Vagina (tissue), 2 donors: ENCODE data around the gene MYOF. TPM values are rescaled to one million over a fixed set of nuclear protein-coding genes. Genes with fewer than 3 reads are reported as not detected.

Experiments
- DNase-seq, 2 donors: peaks; one replicate each; pipeline ENCODE4 v3.0.0-alpha.2; 2017; ENCODE audit errors: extremely low spot score in 2 of 2
- H3K27ac ChIP-seq: fragments of 200-600 bp; sonication (generic); one replicate; pipeline ENCODE4 v1.5.1; 2019
- H3K27me3 ChIP-seq: fragments of 200-600 bp; sonication (generic); one replicate; pipeline ENCODE4 v1.5.1; 2019
- H3K36me3 ChIP-seq, 2 donors: fragments of 200-600 bp; sonication (generic); one replicate each; pipeline ENCODE4 v1.5.1; 2017 to 2019
- H3K4me1 ChIP-seq: fragments of 200-600 bp; sonication (generic); one replicate; pipeline ENCODE4 v1.5.1; 2019
- H3K4me3 ChIP-seq, 2 donors: fragments of 200-600 bp; sonication (generic); 1 replicate in 1 of 2; 2 replicates in 1 of 2; pipeline ENCODE4 v1.5.1; 2016 to 2019
- H3K9me3 ChIP-seq: fragments of 200-600 bp; sonication (generic); one replicate; pipeline ENCODE4 v1.5.1; 2019
- POLR2A ChIP-seq, 2 donors: fragments of 450-650 bp; IDR thresholded peaks; one replicate each; pipeline ENCODE4 v1.6.1; 2017; ENCODE audit warnings: antibody characterized with exemption in 2 of 2, mild to moderate bottlenecking in 2 of 2, moderate library complexity in 2 of 2
- POLR2AphosphoS5 ChIP-seq, 2 donors: sonication (generic); formaldehyde crosslinking; IDR thresholded peaks; one replicate each; pipeline ENCODE4 v1.9.0; 2017; ENCODE audit warnings: antibody characterized with exemption in 2 of 2, mild to moderate bottlenecking in 2 of 2, low read depth in 1 of 2; ENCODE audit not compliant: insufficient read depth in 1 of 2
- intact Hi-C: fragments of 100-400 bp; cut with DNase I; formaldehyde crosslinking; loops from one replicate; pipeline ENCODE4 v1.15.1; 2023
- total RNA-seq: library from RNA; depleted of rRNA; stranded (reverse); fragments of >200 nt; gene quantifications from one replicate; pipeline ENCODE4 v1.2.3, GENCODE V29; 2016
- TF ChIP-seq, protein P1 (sequence below), 3 experiments: fragments of 450-650 bp in 2 of 3; fragments of 200-600 bp in 1 of 3; sonication (generic) in 1 of 3; IDR thresholded peaks; one replicate each; pipeline ENCODE4 v1.5.1; 2017 to 2019; ENCODE audit warnings: antibody characterized with exemption in 3 of 3, mild to moderate bottlenecking in 2 of 3, moderate library complexity in 2 of 3

The MYOF gene
- total RNA-seq, 1 donor from 2014 or later: 107 TPM

DNA sequence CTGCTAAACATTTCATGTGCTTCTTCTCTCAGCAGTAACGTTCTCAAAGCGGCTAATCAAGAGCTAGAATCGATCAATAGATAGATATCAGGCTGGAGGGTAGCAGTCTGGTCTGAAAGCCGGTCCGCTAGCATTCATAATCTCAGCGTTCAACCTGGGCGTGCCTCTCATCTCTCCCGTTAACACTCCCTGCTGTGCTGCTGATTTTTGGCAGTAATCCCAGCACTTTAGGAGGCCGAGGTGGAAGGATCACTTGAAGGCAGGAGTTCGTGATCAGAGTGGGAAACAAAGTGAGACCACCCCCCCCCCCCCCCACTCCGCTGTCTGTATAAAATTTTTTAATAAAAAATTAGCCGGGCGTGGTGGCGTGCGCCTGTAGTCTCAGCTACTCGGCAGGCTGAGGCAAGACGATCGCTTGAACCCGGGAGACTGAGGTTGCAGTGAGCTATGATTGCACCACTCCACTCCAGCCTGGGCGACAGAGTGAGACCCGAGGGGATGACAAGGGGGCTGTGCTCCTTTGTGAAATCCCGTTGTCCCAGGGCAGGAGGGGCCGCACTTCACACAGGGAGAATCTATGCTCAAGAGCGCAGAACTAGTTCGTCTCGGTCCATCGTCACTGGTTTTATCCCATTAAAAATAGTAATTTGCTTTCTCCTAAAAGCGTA, 13.7 kb upstream of the MYOF start:
- DNase-seq: no peak
- Histone ChIP-seq H3K27ac (peak overlapping the region; percentile 45), H3K27me3 (no peaks in the 10 kb centered on the region), H3K9me3 (no peaks in the 10 kb centered on the region), H3K4me3 (peak overlapping the region; percentile 62 to 77), H3K36me3 (no peaks in the 10 kb centered on the region), H3K4me1 (peaks cover 12% of the 10 kb centered on the region)
- TF ChIP-seq POLR2AphosphoS5 (IDR thresholded peaks at IDR 0.05; ENCODE audit: insufficient read depth in 1 of 2, low read depth in 1 of 2) (no peak), POLR2A (IDR thresholded peaks at IDR 0.05) (no peak)
- intact Hi-C loops: no loop called here

DNA sequence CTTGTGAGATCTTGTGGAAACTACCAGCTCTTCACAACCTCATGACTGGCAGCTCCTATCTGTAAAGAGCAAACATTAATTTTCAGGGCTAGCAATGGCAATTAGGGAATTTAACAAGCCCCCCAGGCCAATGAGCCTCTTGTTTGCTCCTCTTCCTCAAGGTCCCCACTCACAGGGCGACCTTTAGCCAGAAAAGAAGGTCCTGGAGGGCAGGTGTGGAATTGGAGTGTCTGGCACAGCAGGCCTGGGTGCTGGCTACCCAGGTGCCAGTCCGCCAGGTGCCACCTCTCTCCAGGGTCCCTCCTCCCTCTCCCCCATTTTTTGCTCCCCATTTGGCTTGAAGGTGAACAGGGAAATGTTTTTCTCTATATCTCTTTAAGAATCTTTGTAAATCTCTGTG, 12.4 kb upstream of the MYOF start:
- Histone ChIP-seq H3K36me3 (no peaks in the 10 kb centered on the region), H3K4me1 (peaks cover 12% of the 10 kb centered on the region), H3K9me3 (no peaks in the 10 kb centered on the region), H3K27ac (no peak overlapping the region), H3K4me3 (no peak overlapping the region), H3K27me3 (no peaks in the 10 kb centered on the region)
- DNase-seq: no peak
- intact Hi-C loops: no loop called here
- TF ChIP-seq, protein P1, sequence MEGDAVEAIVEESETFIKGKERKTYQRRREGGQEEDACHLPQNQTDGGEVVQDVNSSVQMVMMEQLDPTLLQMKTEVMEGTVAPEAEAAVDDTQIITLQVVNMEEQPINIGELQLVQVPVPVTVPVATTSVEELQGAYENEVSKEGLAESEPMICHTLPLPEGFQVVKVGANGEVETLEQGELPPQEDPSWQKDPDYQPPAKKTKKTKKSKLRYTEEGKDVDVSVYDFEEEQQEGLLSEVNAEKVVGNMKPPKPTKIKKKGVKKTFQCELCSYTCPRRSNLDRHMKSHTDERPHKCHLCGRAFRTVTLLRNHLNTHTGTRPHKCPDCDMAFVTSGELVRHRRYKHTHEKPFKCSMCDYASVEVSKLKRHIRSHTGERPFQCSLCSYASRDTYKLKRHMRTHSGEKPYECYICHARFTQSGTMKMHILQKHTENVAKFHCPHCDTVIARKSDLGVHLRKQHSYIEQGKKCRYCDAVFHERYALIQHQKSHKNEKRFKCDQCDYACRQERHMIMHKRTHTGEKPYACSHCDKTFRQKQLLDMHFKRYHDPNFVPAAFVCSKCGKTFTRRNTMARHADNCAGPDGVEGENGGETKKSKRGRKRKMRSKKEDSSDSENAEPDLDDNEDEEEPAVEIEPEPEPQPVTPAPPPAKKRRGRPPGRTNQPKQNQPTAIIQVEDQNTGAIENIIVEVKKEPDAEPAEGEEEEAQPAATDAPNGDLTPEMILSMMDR (IDR thresholded peaks at IDR 0.05): no peak
- no peak for TF ChIP-seq POLR2AphosphoS5 (IDR thresholded peaks at IDR 0.05; ENCODE audit: insufficient read depth in 1 of 2, low read depth in 1 of 2)
- no peak for TF ChIP-seq POLR2A (IDR thresholded peaks at IDR 0.05)

DNA sequence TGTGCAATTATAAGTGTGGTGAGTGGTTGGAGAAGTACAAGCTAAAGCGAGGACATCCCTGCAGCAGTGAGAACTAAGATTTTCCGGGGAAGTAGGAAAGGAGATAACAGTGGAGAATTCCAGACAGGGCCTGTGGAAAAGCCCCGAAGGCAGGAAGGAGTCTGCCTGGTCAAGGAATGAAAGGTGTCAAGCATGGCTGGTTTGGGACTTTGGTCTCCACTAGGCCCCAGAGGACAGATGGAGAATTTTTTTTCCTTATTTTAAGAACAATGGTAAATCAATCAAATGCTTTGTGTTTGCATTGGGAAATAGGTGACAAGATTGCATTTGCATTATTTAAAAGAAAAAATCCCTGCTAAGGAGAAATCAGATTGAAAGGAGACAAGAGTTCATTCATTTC, 11.0 kb upstream of the MYOF start:
- no peaks in the 10 kb centered on the region for H3K9me3 ChIP-seq
- TF ChIP-seq POLR2A (IDR thresholded peaks at IDR 0.05) (no peak), POLR2AphosphoS5 (IDR thresholded peaks at IDR 0.05; ENCODE audit: insufficient read depth in 1 of 2, low read depth in 1 of 2) (no peak)
- TF ChIP-seq, protein P1 (IDR thresholded peaks at IDR 0.05): no peak
- DNase-seq: no peak
- H3K4me1 ChIP-seq: peaks cover 12% of the 10 kb centered on the region
- H3K36me3 ChIP-seq: no peaks in the 10 kb centered on the region
- no peak overlapping the region for H3K4me3 ChIP-seq
- no peaks in the 10 kb centered on the region for H3K27me3 ChIP-seq
- H3K27ac ChIP-seq: no peak overlapping the region
- intact Hi-C loops: no loop called here

DNA sequence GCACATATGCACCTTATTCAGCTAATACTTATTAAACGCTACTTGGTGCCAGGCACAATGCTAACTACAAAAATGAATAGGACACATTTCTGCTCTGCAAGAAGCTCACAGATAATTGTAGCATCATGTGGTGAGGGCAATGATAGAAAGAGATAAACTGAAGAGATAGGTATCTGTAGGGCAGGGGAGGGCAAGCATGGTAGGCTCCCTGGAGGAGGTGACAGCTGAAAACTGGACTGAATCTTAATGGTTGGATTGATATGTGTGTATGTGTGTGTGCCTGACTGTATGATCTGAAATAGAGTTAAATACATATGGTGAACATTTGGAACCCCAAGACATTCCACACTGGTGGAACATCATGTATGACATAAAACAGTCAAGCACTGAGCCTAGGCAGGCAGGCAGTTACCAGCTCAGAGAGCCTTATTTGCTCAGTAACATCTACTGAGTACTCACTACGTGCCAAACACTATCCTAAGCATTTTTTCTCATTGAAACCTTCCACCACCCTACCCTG, 9.5 kb upstream of the MYOF start:
- intact Hi-C loops: no loop called here
- Histone ChIP-seq H3K9me3 (no peaks in the 10 kb centered on the region), H3K4me3 (no peak overlapping the region), H3K4me1 (peaks cover 7% of the 10 kb centered on the region), H3K27ac (no peak overlapping the region), H3K27me3 (no peaks in the 10 kb centered on the region), H3K36me3 (no peaks in the 10 kb centered on the region)
- no peak for TF ChIP-seq POLR2AphosphoS5 (IDR thresholded peaks at IDR 0.05; ENCODE audit: insufficient read depth in 1 of 2, low read depth in 1 of 2)
- TF ChIP-seq, protein P1 (IDR thresholded peaks at IDR 0.05): no peak
- TF ChIP-seq POLR2A (IDR thresholded peaks at IDR 0.05): no peak
- DNase-seq: no peak

DNA sequence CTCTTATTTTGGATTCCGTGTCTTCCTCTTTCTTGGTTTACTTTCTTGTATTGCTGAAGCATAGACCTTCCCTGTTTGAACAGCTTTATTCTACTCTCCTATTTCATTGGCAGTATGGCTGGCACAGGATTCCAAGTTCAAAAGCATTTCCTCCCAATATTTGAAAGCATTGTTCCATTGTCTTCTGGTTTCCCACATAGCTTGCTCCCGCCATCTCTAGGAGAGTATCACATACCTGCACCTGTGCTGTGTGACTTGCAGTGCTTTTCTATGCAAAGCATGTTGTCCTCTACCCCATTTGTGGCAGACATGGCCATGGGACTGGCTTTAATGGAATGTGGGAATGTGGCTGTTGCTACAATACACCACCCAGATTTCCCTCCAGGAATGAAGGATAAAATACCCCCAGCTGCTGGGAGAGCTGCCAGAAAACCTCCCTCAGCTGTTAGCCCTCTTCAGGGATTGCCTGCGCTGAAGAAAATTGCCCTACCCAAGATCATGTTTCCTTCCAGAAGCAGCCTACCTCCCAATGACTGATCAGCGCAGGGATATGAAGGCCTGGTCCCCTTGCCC, 6.9 kb upstream of the MYOF start:
- DNase-seq: no peak
- Histone ChIP-seq H3K27ac (no peak overlapping the region), H3K27me3 (no peaks in the 10 kb centered on the region), H3K4me3 (no peak overlapping the region), H3K9me3 (no peaks in the 10 kb centered on the region), H3K36me3 (no peaks in the 10 kb centered on the region), H3K4me1 (no peaks in the 10 kb centered on the region)
- intact Hi-C loops: no loop called here
- TF ChIP-seq POLR2AphosphoS5 (IDR thresholded peaks at IDR 0.05; ENCODE audit: insufficient read depth in 1 of 2, low read depth in 1 of 2): no peak
- no peak for TF ChIP-seq POLR2A (IDR thresholded peaks at IDR 0.05)
- TF ChIP-seq, protein P1 (IDR thresholded peaks at IDR 0.05): no peak
